MM.1S (cell line): Measurements from ENCODE around the gene SPOCK1.

Experiments
- CTCF ChIP-seq: fragments of 300-600 bp; sonication (generic); IDR thresholded peaks from 2 replicates; pipeline ENCODE4 v1.5.1; 2016; ENCODE audit warnings: antibody characterized with exemption, low read length, mixed read lengths
- EZH2 ChIP-seq: fragments of 300-600 bp; sonication (generic); optimal IDR thresholded peaks from 2 replicates; pipeline ENCODE3; 2017; ENCODE audit warnings: low read depth, mild to moderate bottlenecking, antibody characterized with exemption, low read length, mixed read lengths
- EZH2phosphoT487 ChIP-seq: fragments of 300-600 bp; sonication (generic); IDR thresholded peaks from 2 replicates; pipeline ENCODE4 v1.6.1; 2018; ENCODE audit warnings: antibody characterized with exemption, low read length

DNA sequence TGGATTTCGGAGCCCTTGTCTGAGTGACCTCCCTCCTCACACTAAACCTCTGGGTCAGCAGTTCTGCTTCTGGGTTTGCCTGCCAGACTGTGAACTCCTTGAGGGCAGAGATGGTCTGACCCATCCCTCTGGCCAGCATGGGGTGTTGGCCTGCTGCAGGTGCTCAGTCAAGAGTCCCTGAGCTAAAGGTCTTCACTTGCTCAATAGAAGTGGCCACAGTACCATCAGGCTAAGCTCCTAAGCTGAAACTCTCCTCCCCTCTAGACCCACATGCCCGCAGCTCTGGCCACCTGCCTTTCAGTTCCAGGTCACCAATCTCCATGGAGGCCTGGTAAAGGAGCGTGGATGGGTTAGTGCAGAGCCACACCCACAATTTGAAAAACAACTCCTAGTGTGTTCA is 316.6 kb downstream of the SPOCK1 start:
- TF ChIP-seq EZH2phosphoT487 (no peak), CTCF (no peak), EZH2 (no peak)
